ENCODE results near the gene PSAPL1.

PSAPL1 gene

GRCh38 chr4:7416745-7417432 is 17.8 kb downstream of the PSAPL1 start:
- DNase-seq, result no peak

DNA sequence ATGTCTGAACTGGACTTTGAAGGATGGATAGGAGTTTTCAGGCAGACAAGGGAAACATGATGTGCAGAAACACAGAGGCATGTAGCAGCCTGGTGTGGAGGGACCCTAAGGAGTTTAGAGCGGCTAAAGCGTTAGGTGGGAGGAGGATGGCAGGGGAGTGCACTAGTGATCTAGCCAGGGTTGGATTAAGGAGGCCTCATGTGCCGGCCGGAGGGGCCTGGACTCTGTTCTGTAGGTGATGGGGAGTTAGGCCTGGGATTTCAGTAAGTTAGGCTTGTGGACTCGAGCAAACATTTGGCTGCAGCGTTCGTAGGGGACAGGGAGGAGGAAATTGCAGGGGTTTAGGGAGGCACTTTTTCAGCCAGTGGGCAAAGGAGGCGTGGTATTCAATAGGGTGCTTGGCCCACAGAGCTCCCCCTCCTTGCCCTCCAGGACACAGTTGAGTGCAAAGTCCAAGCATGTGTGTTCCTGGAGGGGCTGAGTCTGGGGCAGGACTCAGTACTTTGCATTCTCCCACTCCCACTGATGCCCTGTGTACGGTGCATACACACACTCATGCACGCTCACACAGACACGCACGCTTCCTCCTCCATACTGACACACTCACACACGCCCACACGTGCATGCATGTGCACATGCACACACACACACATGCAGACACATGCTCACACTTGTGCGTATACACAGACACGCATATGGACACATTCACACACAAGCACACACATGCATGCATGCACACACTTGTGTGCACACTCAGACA is 18.6 kb downstream of the PSAPL1 start:
- DNase-seq, result no peak

DNA sequence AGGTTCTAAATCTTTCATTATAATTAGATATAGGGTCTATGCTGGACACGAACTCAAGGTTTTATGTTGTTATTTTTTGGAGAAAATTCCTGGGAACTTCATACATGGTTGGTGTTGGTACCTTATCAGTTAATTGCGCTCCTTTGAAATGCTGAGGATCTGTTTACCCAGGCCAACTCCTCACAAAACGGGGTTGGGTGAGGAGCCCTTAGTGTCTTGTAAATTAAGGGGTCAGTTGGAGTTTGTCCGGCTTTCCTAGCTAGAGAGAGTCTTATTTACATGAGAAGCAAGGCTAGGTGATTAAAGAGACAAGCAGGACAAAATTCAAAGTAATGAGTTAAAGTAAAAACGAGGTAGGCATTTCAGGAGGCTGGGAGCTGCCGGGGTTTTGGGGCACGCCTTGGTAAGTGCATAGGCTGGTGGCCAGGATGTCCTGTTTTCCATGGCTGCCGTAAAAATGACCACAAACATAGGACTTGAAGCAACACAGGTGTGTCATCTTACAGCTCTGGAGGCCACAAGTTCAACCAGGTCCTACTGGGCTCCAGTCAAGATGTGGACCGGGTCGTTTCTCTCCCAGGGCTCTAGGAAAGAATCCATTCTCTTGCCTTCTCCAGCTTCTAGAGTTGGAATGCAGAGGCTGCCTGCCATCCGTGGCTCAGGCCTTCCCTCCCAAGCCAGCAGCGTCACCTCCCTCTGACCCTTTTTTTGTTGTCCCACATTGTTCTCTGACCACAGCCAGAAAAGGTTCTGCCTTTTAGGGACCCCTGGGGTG is 19.8 kb downstream of the PSAPL1 start:
- no peak for DNase-seq

DNA sequence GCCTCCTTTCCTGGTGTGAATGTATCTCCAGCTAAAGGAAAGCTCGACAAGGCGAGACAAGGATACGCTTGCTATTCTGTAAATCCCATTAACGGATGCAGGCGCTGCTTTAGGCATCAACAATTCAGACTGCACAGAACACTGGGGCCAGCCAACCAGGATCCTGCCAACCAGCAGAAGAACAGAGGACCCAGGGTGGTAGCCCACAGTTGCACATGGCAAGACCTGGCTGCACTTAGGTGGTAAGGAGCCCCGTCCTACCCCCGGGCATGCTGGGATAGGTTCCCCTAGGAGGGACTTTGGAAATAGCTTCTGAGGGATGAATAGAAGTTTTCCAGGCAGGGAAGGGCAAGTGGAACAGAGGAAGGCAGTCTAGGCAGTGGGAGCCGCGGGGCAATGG is 20.7 kb downstream of the PSAPL1 start:
- DNase-seq, result no peak

- no peak for DNase-seq
Measured at GRCh38 chr4:7412554-7412912, 22.2 kb downstream of the PSAPL1 start.

DNA sequence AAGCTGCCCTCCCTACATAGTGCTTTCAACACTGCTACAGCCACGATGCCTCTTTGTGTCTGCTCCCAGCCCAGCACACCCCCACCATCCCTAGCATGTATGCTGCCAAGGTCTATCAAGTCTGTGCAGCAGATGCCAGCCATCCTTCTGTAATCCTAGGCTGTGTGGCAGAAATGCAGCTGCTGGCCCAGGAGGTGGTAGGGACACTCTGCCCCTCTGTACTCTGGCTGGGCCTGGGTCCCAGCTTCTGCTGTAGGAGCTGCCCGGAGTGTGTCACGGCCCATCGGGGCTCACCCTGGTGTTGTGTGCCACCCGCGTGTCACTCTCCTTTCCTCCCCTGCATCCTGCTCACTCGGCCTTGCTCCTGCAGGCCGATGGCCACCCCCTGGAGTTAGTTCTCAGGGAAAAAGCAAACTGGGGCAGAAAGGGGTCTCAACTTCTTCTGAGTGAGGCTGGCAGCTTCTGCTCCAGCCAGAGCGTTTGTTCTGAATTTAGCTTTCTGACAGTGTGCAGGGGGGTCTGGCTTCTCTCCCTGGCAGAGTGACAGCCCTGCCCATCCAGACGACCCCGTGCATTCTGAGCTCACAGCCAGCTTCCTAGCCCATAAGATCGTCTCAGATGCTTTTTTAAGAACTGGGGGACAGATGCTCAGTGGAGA is 22.7 kb downstream of the PSAPL1 start:
- DNase-seq, result no peak

- no peak for DNase-seq
Measured at GRCh38 chr4:7411491-7411890, 23.2 kb downstream of the PSAPL1 start.

DNA sequence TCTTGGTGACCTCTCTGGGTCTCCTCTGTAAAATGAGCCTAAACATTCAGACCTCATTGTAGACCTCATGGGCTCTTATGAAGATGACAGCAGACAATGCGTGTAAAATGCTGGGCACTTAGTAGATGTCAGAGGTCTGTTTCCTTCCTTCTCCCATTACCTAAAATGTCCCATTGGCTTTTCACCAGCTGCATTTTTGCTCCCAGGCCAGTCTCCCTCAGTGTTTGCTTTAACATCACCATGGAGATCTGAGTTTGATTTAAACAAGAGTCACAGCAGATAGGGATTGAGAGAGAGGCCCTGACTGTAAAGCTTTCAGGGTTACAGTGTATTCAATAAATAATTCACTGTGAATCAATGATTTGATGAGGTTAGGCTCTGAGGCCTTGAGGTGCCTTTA is 24.3 kb downstream of the PSAPL1 start:
- DNase-seq, result no peak

DNA sequence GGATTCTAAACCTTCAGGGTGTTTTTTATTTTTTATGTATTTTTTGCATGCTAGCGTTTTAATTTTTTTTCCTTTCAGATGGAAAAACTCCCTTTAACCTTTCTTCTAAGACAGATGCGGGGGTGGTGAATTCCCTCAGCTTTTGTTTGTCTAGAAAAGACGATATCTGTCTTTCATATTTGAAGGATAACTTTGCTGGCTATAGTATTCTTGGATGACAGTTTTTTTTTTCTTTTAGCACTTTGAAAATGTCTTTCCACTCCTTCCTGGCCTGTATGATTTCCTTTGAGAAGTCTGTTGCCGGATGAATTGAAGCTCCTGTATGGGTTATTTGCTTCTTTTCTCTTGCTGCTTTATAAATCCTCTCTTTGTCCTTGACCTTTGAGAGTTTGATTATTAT is 26.6 kb downstream of the PSAPL1 start:
- no peak for DNase-seq

DNA sequence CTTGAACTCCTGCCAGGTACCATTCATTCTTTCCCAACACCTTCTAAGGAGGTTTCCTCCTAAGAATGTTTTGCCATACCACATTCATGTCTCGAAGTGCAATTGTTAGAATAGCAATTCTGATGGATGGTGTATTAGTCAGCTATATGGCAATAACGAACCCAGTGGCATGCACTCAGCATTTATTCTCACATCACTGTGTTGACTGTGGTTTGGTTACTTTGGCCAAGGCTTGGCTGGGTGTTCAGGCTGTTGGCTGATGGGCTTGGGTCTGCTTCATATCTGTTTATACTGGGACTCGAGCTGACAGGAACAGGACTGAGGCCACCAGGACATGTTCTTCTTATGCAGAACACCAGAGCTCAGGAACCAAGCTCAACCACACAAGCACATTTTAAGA is 31.7 kb downstream of the PSAPL1 start:
- no peak for DNase-seq

DNA sequence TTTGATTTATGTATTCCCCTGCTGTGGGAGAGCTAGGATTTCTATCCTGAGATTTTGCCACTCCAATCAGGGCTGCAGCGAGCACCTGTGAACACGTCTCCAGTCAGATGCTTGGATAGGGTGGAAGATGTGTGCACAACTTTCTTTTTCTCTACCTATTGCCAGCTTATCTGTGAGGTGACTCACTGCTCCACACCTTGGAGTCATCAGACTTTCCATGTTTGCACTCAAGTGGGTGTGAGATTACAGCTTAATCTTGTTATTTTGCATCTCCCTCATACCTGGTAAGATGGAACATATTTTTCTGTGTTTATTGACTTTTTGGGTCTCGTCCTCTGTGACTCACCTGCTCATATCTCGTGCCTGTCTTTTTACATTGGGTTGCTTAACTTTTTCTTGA is 32.2 kb downstream of the PSAPL1 start:
- no peak for DNase-seq

- DNase-seq, result no peak
Measured at GRCh38 chr4:7400671-7401298, 33.9 kb downstream of the PSAPL1 start.

DNA sequence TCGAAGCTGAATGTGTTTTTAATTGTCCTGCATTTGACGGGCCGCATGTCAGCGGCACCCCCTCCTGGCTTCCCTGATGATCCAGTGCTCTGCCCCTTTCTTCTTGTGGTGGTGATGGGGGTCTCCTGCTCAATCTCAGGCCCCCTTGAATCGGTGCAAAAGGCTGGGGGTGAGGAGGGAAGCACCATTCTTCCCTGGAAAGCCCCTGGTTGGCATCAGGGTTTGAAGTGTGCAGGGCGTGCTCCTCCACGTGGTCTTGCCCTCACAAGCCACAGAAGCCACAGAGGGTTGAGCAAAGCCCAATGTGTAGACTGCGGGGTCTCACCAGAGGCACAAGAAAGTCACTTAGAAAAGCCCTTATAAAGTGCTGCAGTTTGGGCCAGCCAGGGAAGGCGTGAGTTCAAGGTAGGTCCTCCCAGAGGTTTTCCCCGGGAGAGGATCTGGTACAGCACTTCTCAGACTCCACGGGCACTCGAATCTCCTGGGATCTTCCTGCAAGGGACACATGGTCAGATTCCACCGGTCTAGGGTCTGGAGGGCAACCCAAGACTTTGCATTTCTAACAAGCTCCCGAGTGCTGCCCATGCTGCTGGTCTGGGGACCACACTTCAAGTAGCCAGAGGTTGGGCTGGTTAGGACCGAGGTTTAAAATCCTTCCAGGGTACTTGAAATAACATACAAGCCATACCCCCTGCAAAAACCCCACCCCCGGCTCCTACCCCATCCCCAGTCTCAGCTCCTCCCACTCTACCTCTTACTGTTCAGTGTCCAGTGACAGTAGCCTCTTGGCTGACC is 35.1 kb downstream of the PSAPL1 start:
- no peak for DNase-seq

DNA sequence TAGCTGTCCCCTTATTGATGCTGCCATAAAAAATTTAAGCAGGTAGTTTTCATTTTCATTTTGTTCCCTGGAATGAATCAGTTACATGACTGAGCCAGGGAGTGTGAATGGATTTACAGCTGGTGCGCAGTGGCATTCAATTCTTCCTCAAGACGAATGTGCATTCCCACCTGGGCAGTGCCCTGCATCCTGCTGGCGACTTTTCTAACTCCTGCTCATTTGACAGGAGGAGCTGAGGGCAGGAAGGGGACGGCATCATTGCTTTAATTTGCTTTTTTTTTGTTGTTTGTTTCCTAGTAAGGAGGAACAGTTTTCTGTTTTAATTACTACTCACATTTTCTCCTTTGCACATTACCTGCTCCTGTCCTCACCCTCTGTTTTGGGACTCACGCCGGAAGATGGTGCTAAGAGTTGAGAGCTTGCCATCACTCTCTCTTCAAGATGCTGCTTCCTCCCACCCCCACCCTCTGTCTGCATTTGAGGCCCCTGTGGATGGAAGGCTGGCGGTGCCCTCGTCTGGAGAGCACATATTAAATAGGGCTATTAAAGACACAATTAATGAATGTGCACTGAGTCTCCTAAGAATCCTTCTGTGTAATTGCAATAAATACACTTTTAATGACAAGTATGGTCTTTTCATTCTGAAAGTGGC is 35.8 kb downstream of the PSAPL1 start:
- no peak for DNase-seq

GRCh38 chr4:7398104-7398423 is 36.7 kb downstream of the PSAPL1 start:
- no peak for DNase-seq

GRCh38 chr4:7397206-7398103 is 37.3 kb downstream of the PSAPL1 start:
- no peak for DNase-seq

DNA sequence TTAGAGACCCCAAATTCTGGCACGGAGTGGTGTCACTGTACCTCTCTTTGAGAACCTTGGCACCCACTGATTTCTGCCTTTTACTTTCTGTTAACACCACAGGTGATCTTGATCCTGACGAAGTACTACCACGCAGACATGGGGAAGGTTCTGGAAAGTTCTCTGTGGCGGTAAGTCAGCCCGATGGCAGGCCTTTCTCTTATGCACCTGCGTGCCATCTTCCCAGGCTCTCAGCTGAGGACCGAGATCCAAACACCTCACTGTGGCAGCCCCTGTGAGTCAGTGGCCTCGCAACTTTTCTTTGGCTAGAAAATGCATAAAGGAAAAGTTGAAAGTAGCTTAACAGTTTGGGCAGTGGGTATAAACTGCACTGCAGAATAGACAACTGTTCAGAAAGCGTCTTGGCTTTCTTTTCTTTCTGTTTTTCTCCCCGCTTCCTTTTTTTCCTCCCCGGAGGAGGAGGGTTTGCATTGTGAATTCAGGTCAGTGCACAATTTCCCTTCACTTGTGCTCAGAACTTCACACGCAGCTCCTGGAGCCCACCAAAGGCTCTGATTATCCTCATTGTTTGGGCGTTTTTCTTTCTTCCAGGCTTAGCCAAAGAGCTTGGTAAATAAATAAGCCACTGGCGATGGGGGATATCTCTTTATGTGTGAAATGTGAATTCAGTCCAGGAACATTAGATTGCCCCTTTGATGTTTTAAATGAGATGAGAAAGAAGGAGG is 38.4 kb downstream of the PSAPL1 start:
- DNase-seq, result no peak

- no peak for DNase-seq
Measured at GRCh38 chr4:7395645-7396044, 39.1 kb downstream of the PSAPL1 start.

DNA sequence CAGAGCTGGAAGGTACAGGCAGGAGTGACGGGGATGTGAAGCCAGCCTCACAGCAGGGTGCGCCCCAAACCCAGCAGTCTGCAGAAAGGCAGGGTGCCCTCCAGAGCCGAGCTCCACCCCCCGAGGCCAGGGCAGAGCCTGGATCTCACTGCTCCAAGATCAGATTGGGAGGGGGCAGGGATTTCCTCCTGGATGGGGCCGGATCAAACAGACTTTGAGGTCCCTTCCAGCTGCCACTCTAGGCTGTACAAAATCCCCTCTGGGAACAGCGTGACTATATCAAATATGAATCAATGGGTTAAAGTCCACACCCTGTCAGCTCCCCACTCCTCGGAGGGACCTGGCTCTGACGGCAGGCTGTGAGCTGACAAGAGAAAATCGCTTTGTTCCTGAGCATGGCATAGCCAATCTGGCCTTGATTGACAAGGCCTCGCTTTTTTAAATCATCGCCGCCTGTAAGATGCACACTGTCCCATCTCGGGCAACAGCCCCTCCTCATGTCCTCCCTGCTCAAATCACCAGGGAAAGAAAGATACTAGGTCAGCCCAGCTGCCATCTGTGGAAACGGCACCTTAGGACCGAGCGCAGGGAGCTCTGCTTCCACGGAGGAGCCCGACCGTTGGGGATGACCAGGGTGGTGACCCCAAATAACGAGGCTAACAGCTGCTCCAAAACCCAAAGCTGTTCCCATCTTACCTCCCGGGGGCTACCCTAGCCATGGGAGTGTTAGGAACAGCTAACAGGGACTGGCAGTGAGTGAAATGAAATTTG is 39.9 kb downstream of the PSAPL1 start:
- DNase-seq, result no peak

Data from 8988T (cell line).